Measurements from ENCODE around the gene AGPAT1. TPM values are rescaled to one million over a fixed set of nuclear protein-coding genes. Genes with fewer than 3 reads are reported as not detected.

The AGPAT1 gene
- polyA plus RNA-seq, 2 of the 4 experiments (the other 2 are of a cell fraction) = 29.4 to 40.6 TPM

DNA sequence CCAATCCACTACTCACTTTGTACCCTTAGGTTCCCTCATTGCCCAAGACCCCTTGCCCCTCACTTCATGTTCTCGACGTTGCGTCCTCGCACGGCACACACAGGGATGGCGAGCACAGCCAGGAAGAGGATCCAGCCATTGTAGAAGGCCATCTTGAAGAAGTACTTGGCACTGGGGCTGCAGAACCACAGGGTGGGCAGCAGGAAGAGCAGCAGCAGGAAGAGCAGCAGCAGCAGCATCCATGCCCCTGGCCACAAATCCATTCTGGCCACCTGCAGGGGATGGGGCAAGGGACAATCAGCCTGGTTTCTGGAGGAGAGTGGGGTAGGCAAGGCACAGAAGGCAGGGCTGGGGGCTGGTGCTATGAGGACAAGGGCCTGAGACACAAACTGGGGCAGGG is 4.7 kb downstream of the AGPAT1 start:
- 93% methylated on average over 6 of the region's 6 CpGs for WGBS (ENCODE audit: missing lambda C conversion rate)
- Histone ChIP-seq H3K4me2 (no peak overlapping the region), H3K4me1 (peaks cover 9% of the 10 kb centered on the region; the same call in 2 of the 3 replicates), H3K9me3 (no peaks in the 10 kb centered on the region), H3K27ac (no peak overlapping the region), H3K4me3 (no peak overlapping the region)
- FAIRE-seq = no peak
- POLR2A ChIA-PET = no interaction called here
- no peak for ATAC-seq
- DNase-seq (ENCODE audit: low read depth in 1 of 2, low spot score in 1 of 2) = no peak
- no peak for TF ChIP-seq RFX5 (IDR thresholded peaks at IDR 0.05)
- TF ChIP-seq MAFK (IDR thresholded peaks at IDR 0.05; ENCODE audit: partially characterized antibody) = no peak
- TF ChIP-seq POLR2AphosphoS2 (conservative IDR thresholded peaks at IDR 0.05; ENCODE audit: low read length) = no peak
- TF ChIP-seq ZSCAN20 (CRISPR knock-in tag; IDR thresholded peaks at IDR 0.05) = no peak
- no peak for TF ChIP-seq HOXB13 (CRISPR knock-in tag; IDR thresholded peaks at IDR 0.05; ENCODE audit: low read depth)
- TF ChIP-seq ZFP36 (IDR thresholded peaks at IDR 0.05; ENCODE audit: borderline replicate concordance, partially characterized antibody) = no peak
- TF ChIP-seq, protein P1, sequence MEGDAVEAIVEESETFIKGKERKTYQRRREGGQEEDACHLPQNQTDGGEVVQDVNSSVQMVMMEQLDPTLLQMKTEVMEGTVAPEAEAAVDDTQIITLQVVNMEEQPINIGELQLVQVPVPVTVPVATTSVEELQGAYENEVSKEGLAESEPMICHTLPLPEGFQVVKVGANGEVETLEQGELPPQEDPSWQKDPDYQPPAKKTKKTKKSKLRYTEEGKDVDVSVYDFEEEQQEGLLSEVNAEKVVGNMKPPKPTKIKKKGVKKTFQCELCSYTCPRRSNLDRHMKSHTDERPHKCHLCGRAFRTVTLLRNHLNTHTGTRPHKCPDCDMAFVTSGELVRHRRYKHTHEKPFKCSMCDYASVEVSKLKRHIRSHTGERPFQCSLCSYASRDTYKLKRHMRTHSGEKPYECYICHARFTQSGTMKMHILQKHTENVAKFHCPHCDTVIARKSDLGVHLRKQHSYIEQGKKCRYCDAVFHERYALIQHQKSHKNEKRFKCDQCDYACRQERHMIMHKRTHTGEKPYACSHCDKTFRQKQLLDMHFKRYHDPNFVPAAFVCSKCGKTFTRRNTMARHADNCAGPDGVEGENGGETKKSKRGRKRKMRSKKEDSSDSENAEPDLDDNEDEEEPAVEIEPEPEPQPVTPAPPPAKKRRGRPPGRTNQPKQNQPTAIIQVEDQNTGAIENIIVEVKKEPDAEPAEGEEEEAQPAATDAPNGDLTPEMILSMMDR (IDR thresholded peaks at IDR 0.05) = no peak
- TF ChIP-seq NFE2L2 (conservative IDR thresholded peaks at IDR 0.05; ENCODE audit: low read length) = no peak
- TF ChIP-seq CBX2 (IDR thresholded peaks at IDR 0.05; ENCODE audit: borderline replicate concordance, low read depth) = no peak
- CTCF ChIA-PET = interaction anchor here (1.1 kb wide), 1 partner anchor 52 kb away, joined by 5 read pairs; no protein-coding TSS in a partner anchor

DNA sequence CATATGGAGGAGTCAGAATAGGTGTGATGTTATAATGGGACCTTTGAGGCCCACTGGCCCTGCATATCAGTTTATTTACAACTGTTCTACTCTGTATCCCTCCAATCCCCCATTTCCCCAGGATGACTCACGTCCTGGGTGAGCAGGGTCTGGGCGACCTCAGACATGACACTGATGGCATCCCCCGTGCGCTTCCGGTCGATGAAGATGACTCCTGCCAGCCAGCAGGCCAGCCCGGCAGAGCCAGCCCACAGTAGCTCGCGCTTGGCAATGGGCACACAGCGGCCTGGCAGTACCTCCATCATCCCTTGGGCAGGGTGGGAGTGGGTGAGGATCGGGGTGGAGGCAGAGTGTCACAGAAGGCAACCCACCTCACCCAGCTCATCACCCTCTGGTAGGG is 5.6 kb downstream of the AGPAT1 start:
- no peak for ATAC-seq
- H3K4me1 ChIP-seq = peaks cover 9% of the 10 kb centered on the region; the same call in 2 of the 3 replicates
- H3K4me3 ChIP-seq = no peak overlapping the region
- no peak for FAIRE-seq
- H3K4me2 ChIP-seq = no peak overlapping the region
- H3K27ac ChIP-seq = no peak overlapping the region
- DNase-seq (ENCODE audit: low read depth in 1 of 2, low spot score in 1 of 2) = no peak
- ChIA-PET POLR2A (no interaction called here), CTCF (interaction anchor here (1.1 kb wide), 1 partner anchor 51 kb away, joined by 5 read pairs; no protein-coding TSS in a partner anchor)
- no peaks in the 10 kb centered on the region for H3K9me3 ChIP-seq
- no peak for TF ChIP-seq KDM1A (IDR thresholded peaks at IDR 0.05; ENCODE audit: low read depth)
- TF ChIP-seq, protein P2, sequence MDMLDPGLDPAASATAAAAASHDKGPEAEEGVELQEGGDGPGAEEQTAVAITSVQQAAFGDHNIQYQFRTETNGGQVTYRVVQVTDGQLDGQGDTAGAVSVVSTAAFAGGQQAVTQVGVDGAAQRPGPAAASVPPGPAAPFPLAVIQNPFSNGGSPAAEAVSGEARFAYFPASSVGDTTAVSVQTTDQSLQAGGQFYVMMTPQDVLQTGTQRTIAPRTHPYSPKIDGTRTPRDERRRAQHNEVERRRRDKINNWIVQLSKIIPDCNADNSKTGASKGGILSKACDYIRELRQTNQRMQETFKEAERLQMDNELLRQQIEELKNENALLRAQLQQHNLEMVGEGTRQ (IDR thresholded peaks at IDR 0.05) = no peak
- no peak for TF ChIP-seq MAFK (IDR thresholded peaks at IDR 0.05; ENCODE audit: partially characterized antibody)
- 85% methylated on average over 4 of the region's 11 CpGs for WGBS (ENCODE audit: missing lambda C conversion rate)

DNA sequence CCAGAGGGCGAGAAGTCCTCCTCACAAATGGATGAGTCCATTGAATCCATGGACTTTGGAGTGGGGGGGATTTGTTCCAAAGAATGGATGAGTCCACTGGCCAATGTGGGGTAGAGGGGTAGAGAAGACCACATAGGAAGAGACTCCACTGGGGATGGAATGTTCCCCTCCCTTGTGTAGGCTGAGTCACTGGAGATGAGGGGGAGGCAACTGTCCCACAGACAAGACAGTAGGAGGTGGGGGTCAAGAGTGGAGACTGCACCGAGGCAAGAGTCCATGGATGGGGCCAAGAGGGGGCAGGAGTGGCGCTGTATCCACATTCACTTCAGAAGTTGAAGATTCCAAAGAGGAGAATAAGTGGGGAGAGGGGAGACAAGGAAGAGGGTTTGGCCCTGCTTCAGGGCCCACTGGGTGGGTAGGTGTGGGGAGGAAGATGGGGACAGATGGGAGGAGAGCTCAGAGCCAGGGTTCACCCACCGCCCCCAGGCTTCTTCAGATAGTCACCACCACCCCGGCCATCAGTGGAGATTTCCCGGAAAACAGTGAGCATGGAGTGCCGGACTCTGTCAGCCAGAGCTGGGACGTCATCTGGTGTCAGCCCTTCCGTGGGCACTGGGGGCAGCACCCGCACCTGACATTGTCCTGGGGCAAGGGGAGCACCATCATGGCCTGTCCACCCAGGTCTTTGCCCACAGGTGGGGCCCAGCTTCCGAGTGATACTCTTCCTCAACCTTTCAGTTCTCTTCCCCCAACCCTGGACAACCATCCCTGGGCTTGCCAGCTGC is 6.9 kb downstream of the AGPAT1 start:
- no peak overlapping the region for H3K4me3 ChIP-seq
- peak; percentile 43 to 46; a peak in 1 of 6 replicates for ATAC-seq
- 88% methylated on average over 11 of the region's 11 CpGs for WGBS (ENCODE audit: missing lambda C conversion rate)
- CTCF ChIA-PET = interaction anchor here (1.3 kb wide), 1 partner anchor 50 kb away, joined by 4 read pairs; no protein-coding TSS in a partner anchor
- no peaks in the 10 kb centered on the region for H3K9me3 ChIP-seq
- no peaks in the 10 kb centered on the region for H3K4me1 ChIP-seq
- POLR2A ChIA-PET = no interaction called here
- TF ChIP-seq, protein P3, sequence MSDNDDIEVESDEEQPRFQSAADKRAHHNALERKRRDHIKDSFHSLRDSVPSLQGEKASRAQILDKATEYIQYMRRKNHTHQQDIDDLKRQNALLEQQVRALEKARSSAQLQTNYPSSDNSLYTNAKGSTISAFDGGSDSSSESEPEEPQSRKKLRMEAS (IDR thresholded peaks at IDR 0.05) = no peak
- TF ChIP-seq FOSB (CRISPR knock-in tag; IDR thresholded peaks at IDR 0.05) (no peak), RAD21 (conservative IDR thresholded peaks at IDR 0.05 in 1 of 2, IDR thresholded peaks at IDR 0.05 in 1 of 2) (no peak), POLR2A (IDR thresholded peaks at IDR 0.05; ENCODE audit: low read length) (no peak)
- TF ChIP-seq, protein P4, sequence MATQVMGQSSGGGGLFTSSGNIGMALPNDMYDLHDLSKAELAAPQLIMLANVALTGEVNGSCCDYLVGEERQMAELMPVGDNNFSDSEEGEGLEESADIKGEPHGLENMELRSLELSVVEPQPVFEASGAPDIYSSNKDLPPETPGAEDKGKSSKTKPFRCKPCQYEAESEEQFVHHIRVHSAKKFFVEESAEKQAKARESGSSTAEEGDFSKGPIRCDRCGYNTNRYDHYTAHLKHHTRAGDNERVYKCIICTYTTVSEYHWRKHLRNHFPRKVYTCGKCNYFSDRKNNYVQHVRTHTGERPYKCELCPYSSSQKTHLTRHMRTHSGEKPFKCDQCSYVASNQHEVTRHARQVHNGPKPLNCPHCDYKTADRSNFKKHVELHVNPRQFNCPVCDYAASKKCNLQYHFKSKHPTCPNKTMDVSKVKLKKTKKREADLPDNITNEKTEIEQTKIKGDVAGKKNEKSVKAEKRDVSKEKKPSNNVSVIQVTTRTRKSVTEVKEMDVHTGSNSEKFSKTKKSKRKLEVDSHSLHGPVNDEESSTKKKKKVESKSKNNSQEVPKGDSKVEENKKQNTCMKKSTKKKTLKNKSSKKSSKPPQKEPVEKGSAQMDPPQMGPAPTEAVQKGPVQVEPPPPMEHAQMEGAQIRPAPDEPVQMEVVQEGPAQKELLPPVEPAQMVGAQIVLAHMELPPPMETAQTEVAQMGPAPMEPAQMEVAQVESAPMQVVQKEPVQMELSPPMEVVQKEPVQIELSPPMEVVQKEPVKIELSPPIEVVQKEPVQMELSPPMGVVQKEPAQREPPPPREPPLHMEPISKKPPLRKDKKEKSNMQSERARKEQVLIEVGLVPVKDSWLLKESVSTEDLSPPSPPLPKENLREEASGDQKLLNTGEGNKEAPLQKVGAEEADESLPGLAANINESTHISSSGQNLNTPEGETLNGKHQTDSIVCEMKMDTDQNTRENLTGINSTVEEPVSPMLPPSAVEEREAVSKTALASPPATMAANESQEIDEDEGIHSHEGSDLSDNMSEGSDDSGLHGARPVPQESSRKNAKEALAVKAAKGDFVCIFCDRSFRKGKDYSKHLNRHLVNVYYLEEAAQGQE (IDR thresholded peaks at IDR 0.05) = no peak
- H3K27ac ChIP-seq = no peak overlapping the region
- DNase-seq (ENCODE audit: low read depth in 1 of 2, low spot score in 1 of 2) = no peak
- H3K4me2 ChIP-seq = no peak overlapping the region
- FAIRE-seq = no peak
